Islet precursor cell (in vitro differentiated cells): ENCODE measurements around the gene PACS1.

Experiments used
- DNase-seq: peaks from one replicate; pipeline ENCODE4 v3.0.0-alpha.2; 2018

PACS1 gene

DNA sequence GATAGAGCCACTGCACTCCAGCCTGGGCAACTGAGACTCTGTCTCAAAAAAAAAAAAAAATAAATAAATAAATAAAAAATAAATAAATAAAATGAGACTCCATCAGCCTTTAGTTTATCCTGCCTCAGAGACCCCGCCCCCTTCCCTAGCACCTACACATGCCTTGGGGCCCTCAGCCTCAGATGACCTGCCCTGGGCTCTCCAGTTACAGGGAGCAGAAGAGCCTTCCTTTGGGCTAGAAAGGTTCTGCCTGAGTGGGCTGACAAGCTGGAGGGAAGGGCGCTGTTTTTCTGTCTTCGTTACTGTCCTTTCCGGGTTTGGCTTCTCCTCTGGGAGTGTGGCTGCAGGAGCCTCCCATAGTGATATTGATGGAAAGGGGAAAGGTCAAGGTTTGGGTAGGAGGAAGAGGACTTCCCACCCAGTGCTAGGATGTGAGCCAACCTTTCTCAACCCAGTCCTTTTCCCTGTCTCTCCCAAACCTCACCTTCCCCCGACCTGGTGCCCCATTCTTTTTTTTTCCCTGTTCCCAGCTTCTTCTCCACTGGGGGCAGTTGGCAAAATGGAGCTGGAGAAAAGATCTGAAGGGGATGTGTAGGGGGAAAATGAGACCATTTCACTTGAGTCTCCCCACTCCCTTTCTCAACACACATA lies 19.4 kb upstream of the PACS1 start:
- DNase-seq: no peak

DNA sequence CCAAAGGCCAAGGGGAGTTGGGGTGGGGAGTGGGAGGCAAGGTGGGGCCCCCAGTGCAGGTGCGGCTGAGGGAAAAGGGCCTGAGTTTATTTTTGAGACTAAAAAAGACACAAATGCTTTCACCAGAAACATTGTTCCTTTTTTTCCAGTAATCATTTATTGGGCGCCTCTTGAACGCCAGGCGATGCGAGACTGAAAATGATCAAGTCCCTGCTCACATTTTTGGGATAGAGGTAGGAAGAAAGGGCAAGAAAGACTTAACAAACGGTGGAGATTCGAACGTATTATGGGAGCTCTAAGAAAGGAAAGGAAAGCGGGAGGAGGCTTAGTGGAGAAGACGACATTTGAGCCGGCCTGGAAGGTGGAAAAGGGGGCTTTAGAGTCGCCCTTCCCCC lies 18.7 kb upstream of the PACS1 start:
- no peak for DNase-seq

DNA sequence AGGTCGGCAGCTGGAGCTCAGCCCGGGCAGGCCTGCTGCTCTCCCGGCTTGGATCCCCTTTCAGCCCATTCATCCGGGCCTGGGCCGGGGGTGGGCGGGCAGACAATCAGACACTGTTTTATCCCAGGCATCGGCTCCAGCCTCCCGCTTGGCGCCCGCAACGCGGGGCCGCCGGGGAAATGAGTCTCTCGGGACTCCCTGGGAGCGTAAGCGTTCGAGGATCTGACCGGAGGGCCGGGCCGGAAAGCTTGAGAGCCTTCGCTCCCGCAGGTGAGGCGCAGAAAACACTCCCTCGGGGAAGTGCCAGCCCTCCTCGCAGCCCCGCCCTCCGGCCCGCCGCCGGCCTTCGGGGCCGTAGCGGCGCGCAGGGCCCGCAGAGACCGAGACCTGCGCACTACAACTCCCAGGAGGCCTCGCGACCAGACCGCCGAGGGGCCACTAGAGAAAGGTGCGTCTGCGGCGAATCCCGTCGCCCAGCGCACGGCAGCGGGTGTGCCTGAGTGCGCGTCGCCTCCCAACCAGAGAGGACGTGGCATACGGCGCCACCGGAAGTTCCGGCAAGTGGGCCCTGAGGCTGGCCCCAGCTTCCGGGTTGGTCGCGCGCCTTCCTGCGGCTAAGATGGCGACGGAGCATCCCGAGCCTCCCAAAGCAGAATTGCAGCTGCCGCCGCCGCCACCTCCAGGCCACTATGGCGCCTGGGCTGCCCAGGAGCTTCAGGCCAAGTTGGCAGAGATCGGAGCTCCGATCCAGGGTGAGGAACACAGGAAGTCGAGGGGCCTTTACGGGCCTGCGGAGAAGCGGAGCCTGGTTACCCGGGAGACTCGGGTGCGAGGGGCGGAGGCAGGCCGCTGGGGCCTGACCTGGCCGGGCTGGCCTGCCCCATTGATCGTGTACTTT lies 18.1 kb upstream of the PACS1 start, which contains the start of gene SF3B2:
TSS of gene SF3B2 (plus strand) at position 599 of the 898 bp plus-strand sequence. CDS start at position 620, 21 bp downstream.
- DNase-seq: peak; percentile 100

DNA sequence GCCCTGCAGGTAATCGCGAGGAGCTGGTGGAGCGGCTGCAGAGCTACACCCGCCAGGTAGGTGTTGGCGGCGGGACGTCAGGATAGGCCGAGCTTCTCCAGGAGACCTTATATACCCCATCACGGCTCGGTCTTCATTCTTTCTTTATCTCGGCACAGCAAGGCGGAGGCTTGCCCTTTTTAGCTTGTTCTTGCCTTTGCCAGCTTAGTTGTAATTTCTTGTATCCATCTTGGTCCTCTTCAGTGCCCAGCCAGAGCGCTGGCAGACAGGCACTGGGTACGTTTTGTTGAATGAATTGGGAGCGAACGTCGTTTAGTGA lies 17.4 kb upstream of the PACS1 start:
- DNase-seq: no peak

DNA sequence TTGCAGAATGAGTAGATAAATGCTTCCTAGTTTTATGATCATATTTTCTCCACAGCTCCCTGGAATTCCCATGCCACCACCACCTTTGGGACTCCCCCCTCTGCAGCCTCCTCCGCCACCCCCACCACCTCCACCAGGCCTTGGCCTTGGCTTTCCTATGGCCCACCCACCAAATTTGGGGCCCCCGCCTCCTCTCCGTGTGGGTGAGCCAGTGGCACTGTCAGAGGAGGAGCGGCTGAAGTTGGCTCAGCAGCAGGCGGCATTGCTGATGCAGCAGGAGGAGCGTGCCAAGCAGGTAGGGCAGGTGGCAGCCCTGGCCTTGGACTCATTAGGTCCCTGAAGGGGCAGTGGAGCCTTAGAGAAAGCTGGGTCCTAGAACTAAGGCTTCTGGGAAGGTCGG lies 15.1 kb upstream of the PACS1 start:
- DNase-seq: no peak

DNA sequence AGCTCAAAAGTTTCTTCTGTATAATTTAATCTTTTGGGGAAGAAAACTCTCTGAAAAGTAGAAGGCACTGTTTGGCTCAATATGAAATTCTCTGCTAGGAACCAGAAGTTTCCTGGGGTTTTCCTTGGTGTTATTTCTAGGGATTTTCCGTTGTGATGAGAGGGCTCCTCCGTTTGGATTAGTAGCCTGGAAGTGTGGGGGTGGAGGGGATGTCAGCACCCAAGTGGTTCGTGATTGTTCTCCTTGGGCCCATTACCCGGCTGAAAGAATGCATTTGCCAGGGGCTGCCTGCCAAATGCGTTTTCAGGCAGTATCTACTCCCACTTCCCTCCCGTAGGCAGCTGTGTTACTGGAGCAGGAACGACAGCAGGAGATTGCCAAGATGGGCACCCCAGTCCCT lies 13.6 kb upstream of the PACS1 start:
- no peak for DNase-seq

DNA sequence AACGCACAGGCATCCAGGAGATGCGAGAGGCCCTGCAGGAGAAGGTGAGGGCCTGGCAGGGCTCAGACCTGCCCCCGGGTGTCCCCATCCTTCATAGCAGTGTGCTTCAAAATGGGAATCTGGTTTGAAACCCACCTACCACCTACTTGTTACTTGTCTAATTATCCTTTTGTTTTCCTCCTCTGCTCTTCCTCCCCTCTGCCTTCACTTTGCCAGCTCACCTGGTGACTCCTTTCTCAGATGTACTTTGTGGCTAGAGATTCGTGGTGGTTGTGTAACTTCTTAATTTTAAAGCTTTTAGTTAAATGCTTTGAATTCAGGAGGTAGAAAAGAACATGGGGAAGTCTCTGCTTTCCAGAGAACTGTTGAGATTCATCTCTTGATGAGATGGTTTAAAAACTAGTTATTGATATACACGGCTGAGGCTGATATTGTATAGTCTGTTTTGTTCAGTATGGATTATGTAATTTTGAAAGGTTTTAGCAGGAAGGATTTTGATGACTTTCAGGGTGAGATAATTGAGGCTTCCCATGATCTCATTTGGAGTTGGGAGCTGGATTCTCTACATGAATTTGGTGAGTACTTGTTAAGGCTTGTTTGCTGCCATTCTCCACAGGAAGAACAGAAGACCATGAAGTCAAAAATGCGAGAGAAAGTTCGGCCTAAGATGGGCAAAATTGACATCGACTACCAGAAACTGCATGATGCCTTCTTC lies 9.9 kb upstream of the PACS1 start:
- DNase-seq: no peak

DNA sequence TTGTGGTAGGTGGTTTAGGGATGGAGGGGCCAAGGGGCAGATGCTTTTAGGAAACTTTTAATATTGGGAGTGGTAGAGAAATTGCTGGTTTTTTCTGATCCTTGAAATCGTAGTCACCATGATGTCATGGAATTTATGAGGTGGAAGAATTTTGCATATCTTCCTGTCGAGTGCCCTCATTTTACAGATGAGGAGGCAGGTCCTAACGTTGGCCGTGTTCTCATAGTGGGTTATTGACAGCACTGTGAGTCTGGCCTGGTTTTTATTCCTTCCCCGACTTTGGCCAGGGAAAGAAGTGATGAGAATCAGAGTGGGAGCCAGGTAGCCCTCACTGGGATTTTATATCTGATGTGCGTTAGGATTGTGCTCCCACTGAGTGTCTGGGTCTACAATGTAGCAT lies 8.8 kb upstream of the PACS1 start:
- no peak for DNase-seq

DNA sequence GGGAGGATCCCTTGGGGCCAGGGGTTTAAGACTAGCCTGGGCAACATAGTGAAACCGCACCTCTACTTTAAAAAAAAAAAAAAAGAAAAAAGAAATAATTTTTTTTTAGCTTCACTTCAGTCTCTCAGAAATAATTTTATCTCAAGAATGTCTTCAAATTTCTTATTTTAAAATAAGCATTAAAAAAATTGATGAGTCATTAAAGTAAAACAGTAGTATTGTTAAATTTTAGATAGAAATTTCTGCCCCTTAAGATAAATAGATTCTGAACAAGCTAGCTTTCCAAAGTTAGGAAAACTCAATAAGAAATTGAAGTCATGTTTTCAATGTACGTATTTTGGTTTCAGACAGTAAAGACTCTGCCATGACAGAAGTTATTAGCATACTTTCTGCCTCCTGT lies 7.7 kb upstream of the PACS1 start:
- DNase-seq: no peak

DNA sequence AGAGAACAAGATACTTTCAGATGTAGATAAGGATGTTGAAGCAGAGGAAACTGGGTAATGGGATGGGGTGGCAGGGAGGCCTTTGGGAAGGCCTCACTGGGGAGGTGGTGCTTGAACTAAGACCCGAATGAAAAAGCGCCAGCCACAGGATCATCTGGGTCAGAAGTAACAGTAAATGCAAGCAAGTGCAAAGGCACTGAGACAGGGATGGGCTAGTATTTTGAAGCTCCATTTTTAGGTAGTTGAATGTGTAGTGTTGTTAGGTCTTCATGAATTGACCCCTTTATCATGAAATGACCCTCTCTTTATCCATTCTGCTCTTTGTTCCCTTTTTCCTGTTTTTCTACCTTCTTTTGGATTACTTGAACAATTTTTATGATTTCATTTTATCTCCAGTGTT lies 6.2 kb upstream of the PACS1 start:
- DNase-seq: no peak

DNA sequence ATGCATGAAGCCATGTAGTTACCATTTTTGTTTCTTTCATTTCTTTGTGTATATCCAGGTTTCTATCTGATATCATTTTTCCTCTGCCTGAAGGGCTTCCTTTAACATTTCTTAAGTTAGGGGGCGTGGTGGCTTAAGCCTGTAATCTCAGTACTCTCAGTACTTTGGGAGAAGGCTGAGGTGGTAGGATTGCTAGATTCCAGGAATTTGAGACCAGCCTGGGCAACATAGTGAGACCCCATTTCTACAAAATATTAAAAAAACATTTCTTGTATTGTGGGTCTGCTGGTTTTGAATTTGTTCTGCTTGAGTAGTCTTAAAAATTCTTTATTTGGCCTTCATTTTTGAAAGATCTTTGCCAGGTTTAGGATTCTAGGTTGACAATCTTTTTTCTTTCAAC lies 5.5 kb upstream of the PACS1 start:
- DNase-seq: no peak

DNA sequence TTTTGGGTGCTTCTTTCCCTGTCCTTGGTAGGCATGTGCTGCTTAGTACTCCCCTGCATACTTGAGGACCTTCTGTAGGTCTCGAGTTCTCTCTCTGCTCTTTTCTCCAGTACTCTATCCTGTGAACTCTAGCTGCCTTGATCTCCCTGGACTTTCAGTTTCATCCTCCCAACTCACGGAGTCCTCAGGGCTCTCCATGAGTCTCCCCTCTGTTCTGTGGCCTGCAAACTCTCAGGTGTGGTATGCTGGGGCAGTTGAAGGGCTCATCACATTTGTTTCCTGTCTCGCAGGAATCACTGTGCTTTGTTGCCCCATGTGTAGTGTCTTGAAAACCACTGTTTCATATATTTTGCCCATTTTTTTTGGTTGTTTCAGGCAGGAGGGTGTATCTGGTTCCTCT lies 3.3 kb upstream of the PACS1 start:
- no peak for DNase-seq

DNA sequence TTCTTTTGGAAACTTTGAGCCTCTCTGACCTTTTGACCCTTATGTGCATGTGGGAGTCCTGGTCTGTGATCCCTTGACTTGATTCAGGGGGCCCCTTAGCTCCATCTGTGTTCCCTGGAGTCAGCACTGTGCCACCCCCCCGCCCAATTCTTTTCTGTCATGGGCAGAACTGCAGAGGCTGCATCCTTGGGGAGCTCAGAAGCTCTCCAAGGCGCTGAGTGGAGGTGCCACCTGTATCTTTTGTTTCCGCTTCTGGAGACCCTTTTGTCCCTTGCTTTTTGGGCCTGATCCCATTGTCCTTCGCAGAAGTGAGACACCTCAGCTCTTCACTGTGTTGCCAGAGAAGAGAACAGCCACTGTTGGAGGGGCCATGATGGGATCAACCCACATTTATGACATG lies 2.4 kb upstream of the PACS1 start:
- no peak for DNase-seq

DNA sequence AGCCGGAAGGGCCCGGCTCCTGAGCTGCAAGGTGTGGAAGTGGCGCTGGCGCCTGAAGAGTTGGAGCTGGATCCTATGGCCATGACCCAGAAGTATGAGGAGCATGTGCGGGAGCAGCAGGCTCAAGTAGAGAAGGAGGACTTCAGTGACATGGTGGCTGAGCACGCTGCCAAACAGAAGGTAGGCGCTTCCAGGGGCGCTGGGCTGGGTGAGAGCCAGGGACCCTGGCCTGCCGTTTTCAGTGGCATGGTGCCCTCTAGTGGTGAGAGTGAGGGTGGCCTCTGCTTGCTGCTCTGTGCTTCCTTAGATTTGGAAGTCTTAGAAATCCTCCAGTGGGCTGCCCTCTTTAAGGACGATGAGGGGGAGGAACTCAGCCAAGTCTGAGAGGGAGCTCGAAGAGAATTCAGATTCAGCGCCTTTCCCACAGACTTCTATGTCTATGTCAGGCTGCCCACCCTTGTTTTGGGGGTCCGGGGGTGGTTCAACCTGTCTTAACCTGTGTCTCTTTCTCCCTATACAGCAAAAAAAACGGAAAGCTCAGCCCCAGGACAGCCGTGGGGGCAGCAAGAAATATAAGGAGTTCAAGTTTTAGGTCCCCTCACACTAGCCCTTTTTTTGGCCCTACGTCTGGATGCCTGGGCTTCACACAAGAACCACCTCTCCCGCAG lies 1.8 kb upstream of the PACS1 start:
- DNase-seq: peak; percentile 92

DNA sequence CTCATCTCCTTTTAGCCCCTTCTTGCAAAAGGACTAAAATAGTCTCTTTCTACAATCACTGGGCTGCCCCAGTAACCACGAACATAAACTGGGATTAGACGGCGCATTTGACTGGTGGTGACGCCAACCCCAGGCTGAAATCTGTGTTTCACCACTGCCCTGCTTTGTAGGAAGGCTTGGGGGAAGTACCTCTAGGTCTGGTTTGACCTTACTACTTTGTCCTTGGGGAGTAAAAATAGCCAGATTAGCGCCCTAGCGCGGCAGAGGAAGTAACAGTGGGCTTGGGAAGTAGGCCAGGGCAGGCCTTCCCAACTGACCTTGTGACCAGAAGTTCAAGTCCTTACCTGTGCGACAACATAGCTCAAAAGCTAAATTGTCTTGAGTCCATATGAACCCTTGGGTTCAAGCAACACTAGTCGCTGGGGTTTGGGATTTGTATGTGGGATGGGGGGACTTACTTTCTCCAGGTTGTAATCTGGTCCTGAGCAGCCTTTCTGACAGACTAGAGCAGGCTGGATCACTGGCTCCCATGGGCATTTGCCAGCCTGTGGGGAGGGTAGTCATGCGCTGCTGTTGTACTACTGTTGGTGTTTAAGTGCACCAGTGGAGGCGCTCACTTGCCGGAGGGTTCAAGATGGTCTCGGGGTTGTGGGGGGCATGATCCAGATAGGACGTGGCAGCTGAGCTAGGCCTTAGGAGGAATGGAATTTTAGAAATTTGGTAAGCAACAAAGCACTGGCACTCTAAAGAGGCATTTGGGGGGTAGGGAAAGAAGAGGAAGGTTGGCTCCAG lies 953 bp upstream of the PACS1 start:
- no peak for DNase-seq

DNA sequence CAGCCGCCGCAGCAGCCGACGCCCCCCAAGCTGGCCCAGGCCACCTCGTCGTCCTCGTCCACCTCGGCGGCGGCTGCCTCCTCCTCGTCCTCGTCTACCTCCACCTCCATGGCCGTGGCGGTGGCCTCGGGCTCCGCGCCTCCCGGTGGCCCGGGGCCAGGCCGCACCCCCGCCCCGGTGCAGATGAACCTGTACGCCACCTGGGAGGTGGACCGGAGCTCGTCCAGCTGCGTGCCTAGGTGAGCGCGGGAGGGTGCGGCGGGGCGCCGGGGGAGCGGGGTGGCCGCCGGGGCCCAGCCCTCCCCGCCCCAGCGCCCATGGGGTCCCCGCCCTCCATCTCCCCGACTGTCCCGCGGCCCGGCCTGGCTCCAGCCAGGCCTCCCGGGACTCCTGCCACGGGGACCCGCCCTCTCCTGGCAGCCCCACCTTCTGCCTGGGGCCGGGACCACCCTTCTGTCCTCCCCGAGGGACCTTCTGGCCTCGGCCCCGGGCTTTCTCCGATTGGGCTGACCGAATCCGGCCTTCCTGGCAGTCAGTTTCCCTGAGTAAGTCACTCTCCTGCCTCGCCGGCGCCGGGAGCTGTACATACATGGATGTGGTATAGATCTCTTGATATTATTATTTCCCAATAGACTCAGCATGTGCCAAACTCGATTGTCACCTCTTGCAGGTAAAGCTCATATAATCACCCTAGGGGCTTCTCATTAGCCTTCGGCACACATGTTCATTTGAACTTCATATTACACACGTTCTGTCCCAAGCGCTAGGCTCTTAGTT lies 720 bp downstream of the PACS1 start:
- DNase-seq: peak; percentile 68

DNA sequence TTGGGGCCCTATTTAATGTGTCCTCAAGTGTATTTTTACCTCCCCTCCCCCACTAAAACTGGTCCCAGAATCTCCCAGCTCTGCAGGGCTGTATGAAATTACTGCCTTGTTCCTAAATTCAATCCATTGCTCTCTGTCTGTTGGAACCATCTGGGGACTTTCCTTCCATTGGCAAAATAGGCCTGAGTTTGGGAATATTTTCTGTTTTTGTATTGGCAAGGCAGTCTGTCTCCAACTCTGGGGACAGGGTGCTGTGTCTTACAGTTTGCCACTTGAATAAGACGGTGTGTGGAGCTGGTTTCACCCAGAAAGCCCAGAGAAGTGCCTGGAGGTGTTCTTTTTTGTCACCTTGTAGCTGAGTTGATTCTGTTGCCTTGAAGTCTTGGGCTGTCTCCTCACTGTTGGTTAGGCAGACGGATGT lies 1.3 kb downstream of the PACS1 start:
- no peak for DNase-seq

DNA sequence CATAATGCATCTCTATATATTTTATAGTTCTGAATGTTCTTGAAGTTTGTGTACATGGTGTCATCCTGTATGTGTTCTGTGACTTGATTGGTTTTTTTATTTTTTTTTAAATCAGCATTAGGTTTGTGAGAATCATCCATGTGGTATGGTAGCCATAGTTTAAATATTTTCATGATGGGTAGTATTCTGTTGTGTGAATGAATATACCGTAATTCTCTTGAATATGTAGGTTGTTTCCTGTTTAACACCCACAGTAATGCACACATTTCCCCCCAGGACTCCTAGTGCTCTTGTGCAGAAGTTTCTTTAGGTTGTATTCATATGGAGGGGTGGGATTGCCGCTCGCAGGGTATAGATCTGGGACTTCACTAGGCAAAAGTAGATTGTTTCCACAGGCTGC lies 2.0 kb downstream of the PACS1 start:
- DNase-seq: no peak

DNA sequence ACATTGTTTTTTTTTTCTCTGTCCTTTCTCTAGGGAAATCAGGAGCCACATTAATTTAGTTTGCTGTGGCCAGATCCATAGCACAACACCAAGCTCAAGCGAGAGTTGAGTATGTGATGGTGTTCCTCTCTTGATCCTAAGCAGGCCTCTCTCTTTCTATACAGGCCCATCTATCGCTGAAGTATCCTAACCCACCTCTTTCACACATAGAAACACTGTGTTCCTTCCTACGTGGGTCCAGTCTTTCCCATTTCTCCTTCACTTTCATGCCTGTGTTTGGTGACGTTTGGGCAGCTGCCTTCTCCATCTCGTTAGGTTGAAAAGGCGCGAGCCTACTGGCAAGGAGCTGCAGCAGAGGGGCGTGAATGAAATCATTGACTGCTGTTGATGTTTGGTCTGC lies 2.4 kb downstream of the PACS1 start:
- no peak for DNase-seq

DNA sequence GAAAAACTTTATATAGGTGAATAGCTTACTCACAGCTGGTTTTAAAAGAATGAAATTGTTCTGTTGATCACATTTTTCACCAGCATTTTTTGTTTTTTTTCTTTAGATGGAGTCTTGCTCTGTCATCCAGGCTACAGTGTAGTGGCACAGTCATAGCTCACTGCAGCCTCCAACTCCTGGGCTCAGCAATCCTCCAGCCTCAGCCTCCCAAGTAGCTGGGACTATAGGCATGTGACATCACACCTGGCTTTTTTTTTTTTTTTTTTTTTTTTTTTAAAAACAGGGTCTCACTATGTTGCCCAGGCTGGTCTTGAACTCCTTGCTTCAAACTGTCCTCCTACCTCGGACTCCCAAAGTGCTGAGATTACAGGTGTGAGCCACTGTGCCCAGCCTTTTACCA lies 3.6 kb downstream of the PACS1 start:
- DNase-seq: no peak

DNA sequence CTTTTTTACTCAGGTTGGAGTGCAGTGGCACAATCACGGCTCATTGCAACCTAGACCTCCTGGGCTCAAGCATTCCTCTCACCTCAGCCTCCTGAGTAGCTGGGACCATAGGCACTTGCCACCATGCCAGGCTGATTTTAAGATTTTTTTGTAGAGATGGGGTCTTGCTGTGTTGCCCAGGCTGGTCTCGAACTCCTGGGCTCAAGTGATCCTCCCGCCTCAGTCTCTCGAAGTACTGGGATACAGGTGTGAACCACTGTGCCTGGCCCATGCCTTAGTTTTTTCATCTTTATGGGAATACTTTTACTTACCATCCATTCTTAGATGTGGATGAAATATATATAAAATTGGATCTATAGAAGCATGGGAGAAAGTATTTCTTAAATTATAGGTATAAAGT lies 5.2 kb downstream of the PACS1 start:
- DNase-seq: no peak

DNA sequence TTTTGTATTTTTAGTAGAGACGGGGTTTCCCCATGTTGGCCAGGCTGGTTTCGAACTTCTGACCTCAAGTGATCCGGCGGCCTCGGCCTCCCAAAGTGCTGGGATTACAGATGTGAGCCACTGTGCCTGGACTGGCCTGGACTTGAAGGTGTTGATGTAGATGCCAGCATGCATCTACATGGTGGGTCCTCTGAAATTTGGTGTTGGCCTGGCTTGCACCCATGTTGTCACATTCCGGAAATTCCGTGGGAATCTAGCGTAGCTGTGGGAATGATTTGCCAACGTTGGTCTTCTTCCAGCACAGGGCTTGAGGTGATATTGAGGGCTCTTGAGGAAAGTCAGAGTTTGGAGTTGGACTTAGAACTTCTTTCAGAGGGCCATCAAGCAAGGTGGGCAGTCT lies 6.5 kb downstream of the PACS1 start:
- DNase-seq: no peak
